KBM-7 (cell line): ENCODE measurements around the gene WT1.

Source experiments
- DNase-seq: peaks from one replicate; pipeline ENCODE4 v3.0.0-alpha.2; 2015
- in situ Hi-C: fragments of 300-500 bp; cut with MboI; formaldehyde crosslinking; loops from 2 replicates; pipeline ENCODE4 v1.14.3; 2020; ENCODE audit warnings: low sequenced_read_pairs, low pct_unique_long_range_greater_than_20kb, mixed read lengths

WT1 gene

GRCh38 chr11:32344946-32345345 lies 90.4 kb downstream of the WT1 start:
- no peak for DNase-seq
- in situ Hi-C loops = no loop called here

GRCh38 chr11:32343325-32344008 lies 91.9 kb downstream of the WT1 start:
- peak; percentile 25 for DNase-seq
- in situ Hi-C loops = no loop called here

- in situ Hi-C loops = no loop called here
- DNase-seq = no peak
These were observed 93.4 kb downstream of the WT1 start for GRCh38 chr11:32341620-32342613.

- no peak for DNase-seq
- in situ Hi-C loops = no loop called here
These were observed 95.2 kb downstream of the WT1 start for GRCh38 chr11:32340181-32340580.
